HG02981 (cell line): Measurements from ENCODE around the gene PRCC.

ENCODE experiments used
- ATAC-seq: cut with Tn5 transposase; IDR thresholded peaks from one replicate; pipeline ENCODE4 v1.9.1; 2021; ENCODE audit warnings: mild to moderate bottlenecking, moderate library complexity; ENCODE audit not compliant: unreplicated experiment

PRCC gene

GRCh38 chr1:156767101-156767878 lies at the start of gene PRCC:
TSS of gene PRCC (plus strand) at chr1:156767535. CDS start at chr1:156767772, 237 bp downstream.
- peak; percentile 93 for ATAC-seq

- no peak for ATAC-seq
Measured at GRCh38 chr1:156721131-156721530, 46.2 kb upstream of the PRCC start.

GRCh38 chr1:156721535-156721934 lies 45.8 kb upstream of the PRCC start:
- no peak for ATAC-seq

GRCh38 chr1:156725683-156726280 lies 41.6 kb upstream of the PRCC start:
- no peak for ATAC-seq

GRCh38 chr1:156726549-156727226 lies 40.6 kb upstream of the PRCC start:
- ATAC-seq: no peak

GRCh38 chr1:156727492-156727891 lies 39.8 kb upstream of the PRCC start:
- no peak for ATAC-seq

GRCh38 chr1:156727926-156728598 lies 39.3 kb upstream of the PRCC start, which contains the start of gene METTL25B:
TSS of gene METTL25B (plus strand) at chr1:156728469. CDS start at chr1:156729105, 636 bp downstream.
- peak; percentile 55 for ATAC-seq

- ATAC-seq: peak; percentile 87
Measured at GRCh38 chr1:156728599-156729462, 38.5 kb upstream of the PRCC start, which contains the start of gene ISG20L2. TSS of gene ISG20L2 (minus strand) at chr1:156728766. CDS start at chr1:156727652, 1,114 bp downstream.

GRCh38 chr1:156733989-156734584 lies 33.2 kb upstream of the PRCC start:
- ATAC-seq: no peak

GRCh38 chr1:156738407-156738806 lies 28.9 kb upstream of the PRCC start:
- no peak for ATAC-seq

GRCh38 chr1:156738916-156739315 lies 28.4 kb upstream of the PRCC start:
- no peak for ATAC-seq

- peak; percentile 3 for ATAC-seq
Measured at GRCh38 chr1:156740237-156740740, 27.0 kb upstream of the PRCC start.

GRCh38 chr1:156740741-156741480 lies 26.4 kb upstream of the PRCC start, which contains the start of gene MRPL24:
TSS of gene MRPL24 (minus strand) at chr1:156741088. CDS start at chr1:156738704, 2,384 bp downstream.
- peak; percentile 77 for ATAC-seq

- no peak for ATAC-seq
Measured at GRCh38 chr1:156741481-156741983, 25.8 kb upstream of the PRCC start.

GRCh38 chr1:156742017-156742416 lies 25.3 kb upstream of the PRCC start:
- no peak for ATAC-seq

- no peak for ATAC-seq
Measured at GRCh38 chr1:156742801-156743200, 24.5 kb upstream of the PRCC start.

- no peak for ATAC-seq
Measured at GRCh38 chr1:156743367-156744302, 23.7 kb upstream of the PRCC start.
